ENCODE measurements around the gene CEL.
"Not testable (repeated sequence)": the region's sequence is repeated elsewhere in the genome, so short reads cannot be mapped to it uniquely, and the experiment has no call there.

The CEL gene

GRCh38 chr9:133059623-133060022, 2.2 kb upstream of the CEL start:
- CTCF ChIA-PET = interaction anchor here (1.7 kb wide), 1 partner anchor 85 kb away, joined by 8 read pairs; no protein-coding TSS in a partner anchor
- no peak for TF ChIP-seq CTCF (conservative IDR thresholded peaks at IDR 0.05; ENCODE audit: low read depth)
- peak overlapping the region; percentile 97 for H3K27ac ChIP-seq
- peak; percentile 88 for DNase-seq (ENCODE audit: low spot score)
- POLR2A ChIA-PET (ENCODE audit: low non-redundant PET) = no interaction called here

GRCh38 chr9:133060417-133060841, 1.4 kb upstream of the CEL start:
- peak overlapping the region; percentile 97 for H3K27ac ChIP-seq
- ChIA-PET POLR2A (ENCODE audit: low non-redundant PET) (interaction anchor here (0.5 kb wide), 1 partner anchor 22 kb away, joined by 9 read pairs; no protein-coding TSS in a partner anchor), CTCF (interaction anchor here (1.7 kb wide), 1 partner anchor 84 kb away, joined by 8 read pairs; no protein-coding TSS in a partner anchor)
- TF ChIP-seq CTCF (conservative IDR thresholded peaks at IDR 0.05; ENCODE audit: low read depth) = no peak
- no peak for DNase-seq (ENCODE audit: low spot score)

GRCh38 chr9:133061019-133061763, 590 bp upstream of the CEL start:
- H3K27ac ChIP-seq = peak overlapping the region; percentile 97
- CTCF ChIA-PET = interaction anchor here (1.0 to 1.7 kb wide), 2 partner anchors 13 to 83 kb away, joined by 4 to 8 read pairs; no protein-coding TSS in a partner anchor
- peak; percentile 57 for DNase-seq (ENCODE audit: low spot score)
- POLR2A ChIA-PET (ENCODE audit: low non-redundant PET) = not testable (repeated sequence)

GRCh38 chr9:133062569-133062968, 788 bp downstream of the CEL start:
- POLR2A ChIA-PET (ENCODE audit: low non-redundant PET); CTCF ChIA-PET; DNase-seq (ENCODE audit: low spot score): not testable (repeated sequence)
- peak overlapping the region; percentile 83 for H3K27ac ChIP-seq

GRCh38 chr9:133063159-133063499, 1.3 kb downstream of the CEL start:
- POLR2A ChIA-PET (ENCODE audit: low non-redundant PET) = no interaction called here
- H3K27ac ChIP-seq = peak overlapping the region; percentile 83
- TF ChIP-seq CTCF (conservative IDR thresholded peaks at IDR 0.05; ENCODE audit: low read depth) = no peak
- DNase-seq (ENCODE audit: low spot score) = no peak
- CTCF ChIA-PET = no interaction called here

GRCh38 chr9:133063500-133064231, 1.9 kb downstream of the CEL start:
- CTCF ChIA-PET = interaction anchor here (0.8 kb wide), 1 partner anchor 83 kb away, joined by 5 read pairs; no protein-coding TSS in a partner anchor
- no peak for TF ChIP-seq CTCF (conservative IDR thresholded peaks at IDR 0.05; ENCODE audit: low read depth)
- POLR2A ChIA-PET (ENCODE audit: low non-redundant PET) = no interaction called here
- no peak for DNase-seq (ENCODE audit: low spot score)
- peak overlapping the region; percentile 83 for H3K27ac ChIP-seq

GRCh38 chr9:133064241-133065069, 2.7 kb downstream of the CEL start:
- TF ChIP-seq CTCF (conservative IDR thresholded peaks at IDR 0.05; ENCODE audit: low read depth) = no peak
- ChIA-PET CTCF (interaction anchor here (0.8 kb wide), 1 partner anchor 83 kb away, joined by 5 read pairs; no protein-coding TSS in a partner anchor), POLR2A (ENCODE audit: low non-redundant PET) (no interaction called here)
- no peak for DNase-seq (ENCODE audit: low spot score)
- peak overlapping the region; percentile 83 for H3K27ac ChIP-seq
